ENCODE results near the gene USP25.

USP25 gene, protein sequence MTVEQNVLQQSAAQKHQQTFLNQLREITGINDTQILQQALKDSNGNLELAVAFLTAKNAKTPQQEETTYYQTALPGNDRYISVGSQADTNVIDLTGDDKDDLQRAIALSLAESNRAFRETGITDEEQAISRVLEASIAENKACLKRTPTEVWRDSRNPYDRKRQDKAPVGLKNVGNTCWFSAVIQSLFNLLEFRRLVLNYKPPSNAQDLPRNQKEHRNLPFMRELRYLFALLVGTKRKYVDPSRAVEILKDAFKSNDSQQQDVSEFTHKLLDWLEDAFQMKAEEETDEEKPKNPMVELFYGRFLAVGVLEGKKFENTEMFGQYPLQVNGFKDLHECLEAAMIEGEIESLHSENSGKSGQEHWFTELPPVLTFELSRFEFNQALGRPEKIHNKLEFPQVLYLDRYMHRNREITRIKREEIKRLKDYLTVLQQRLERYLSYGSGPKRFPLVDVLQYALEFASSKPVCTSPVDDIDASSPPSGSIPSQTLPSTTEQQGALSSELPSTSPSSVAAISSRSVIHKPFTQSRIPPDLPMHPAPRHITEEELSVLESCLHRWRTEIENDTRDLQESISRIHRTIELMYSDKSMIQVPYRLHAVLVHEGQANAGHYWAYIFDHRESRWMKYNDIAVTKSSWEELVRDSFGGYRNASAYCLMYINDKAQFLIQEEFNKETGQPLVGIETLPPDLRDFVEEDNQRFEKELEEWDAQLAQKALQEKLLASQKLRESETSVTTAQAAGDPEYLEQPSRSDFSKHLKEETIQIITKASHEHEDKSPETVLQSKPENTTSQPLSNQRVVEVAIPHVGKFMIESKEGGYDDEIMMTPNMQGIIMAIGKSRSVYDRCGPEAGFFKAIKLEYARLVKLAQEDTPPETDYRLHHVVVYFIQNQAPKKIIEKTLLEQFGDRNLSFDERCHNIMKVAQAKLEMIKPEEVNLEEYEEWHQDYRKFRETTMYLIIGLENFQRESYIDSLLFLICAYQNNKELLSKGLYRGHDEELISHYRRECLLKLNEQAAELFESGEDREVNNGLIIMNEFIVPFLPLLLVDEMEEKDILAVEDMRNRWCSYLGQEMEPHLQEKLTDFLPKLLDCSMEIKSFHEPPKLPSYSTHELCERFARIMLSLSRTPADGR

GRCh38 chr21:15729674-15730483 lies at the start of gene USP25:
Gene USP25 (plus strand): TSS chr21:15729982. CDS start chr21:15730394, 412 bp downstream.
- DNase-seq = no peak

DNA sequence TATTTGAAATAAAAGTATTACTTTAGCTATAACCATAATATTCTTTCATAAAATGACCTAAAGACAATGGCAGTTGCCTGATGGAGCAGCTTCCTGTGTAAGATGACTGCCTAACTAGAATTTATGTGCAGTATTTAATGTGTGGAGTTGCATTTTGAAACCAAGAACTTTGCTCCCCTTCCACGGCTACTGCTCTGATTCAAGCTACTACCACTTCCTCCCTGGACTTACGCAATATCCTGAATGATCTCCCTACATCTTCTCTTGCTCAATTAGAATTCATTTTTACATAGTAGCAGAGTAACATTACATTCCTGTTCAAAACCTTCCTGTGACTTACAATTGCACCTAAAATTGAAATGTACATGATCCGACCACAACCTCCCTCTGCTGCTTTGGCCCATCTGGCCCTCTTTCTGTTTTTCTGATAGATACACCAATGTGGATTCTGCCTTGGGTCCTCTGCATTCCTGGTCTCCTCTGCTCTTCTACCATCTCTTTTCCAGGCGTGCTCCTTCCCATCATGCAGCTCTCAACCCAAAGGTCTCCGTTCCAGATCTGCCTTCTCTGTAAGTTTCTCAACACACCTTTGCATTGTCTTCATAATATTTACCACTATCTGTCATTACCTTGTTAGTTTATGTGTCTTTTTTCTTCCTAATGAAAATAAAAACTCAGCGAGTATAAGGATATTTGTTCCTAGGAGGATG lies 47.4 kb upstream of the USP25 start:
- DNase-seq = no peak

GRCh38 chr21:15682977-15683376 lies 46.8 kb upstream of the USP25 start:
- DNase-seq = no peak

GRCh38 chr21:15686506-15686905 lies 43.3 kb upstream of the USP25 start:
- no peak for DNase-seq

DNA sequence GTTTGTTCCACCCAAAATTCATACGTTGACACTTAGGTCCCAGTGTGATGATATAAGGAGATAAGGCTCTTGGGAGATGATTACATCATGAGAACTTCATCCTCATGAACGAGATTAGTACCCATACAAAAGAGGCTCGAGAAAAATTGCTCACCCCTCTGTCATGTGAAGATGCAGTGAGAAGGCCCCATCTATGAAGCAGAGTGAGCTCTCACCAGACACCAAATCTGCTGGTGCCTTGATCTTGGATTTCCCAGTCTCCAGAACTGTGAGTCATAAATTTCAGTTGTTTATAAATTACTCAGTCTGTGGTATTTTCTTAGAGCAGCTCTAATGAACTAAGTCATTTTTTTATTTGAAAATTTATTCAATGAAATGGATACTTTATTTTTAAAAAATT lies 42.6 kb upstream of the USP25 start:
- DNase-seq = no peak

DNA sequence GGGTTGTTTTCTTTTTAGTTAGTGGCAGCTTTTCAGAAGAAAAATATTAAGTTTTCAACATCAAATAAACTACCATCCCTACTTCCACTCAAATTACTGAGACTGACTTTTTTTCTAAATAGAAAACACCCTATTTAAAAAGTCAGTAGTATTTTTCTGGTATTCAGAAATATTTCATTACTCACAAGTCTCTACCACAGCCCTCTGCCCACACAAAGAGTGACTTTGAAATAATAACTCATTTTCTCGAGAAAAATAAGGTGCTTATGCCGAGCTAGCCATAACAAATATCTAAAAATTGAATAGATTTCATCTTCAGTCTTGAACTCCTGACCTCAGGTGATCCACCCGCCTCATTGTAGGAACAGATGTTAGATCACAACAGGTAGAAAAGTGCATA lies 41.8 kb upstream of the USP25 start:
- no peak for DNase-seq

DNA sequence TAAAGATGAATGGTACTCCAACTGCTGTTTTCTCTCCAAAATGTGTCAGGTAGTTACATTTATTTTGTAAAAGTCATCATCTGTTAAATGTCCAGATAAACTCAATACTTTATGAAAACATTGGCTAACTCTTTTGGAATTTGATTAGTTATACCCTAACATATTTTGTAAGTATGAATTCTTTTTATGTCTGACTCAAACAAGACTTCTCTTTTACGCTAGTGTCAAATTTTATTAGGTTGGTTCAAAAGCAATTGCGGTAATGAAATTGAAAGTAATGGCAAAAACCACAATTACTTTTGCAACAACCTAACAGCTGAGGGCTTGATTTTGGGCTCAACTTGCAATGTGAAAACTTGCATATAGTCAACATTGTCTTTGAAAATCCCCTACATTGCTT lies 41.0 kb upstream of the USP25 start:
- no peak for DNase-seq

- DNase-seq = no peak
These were observed 37.1 kb upstream of the USP25 start for GRCh38 chr21:15692711-15693110.

- DNase-seq = no peak
These were observed 34.5 kb upstream of the USP25 start for GRCh38 chr21:15695241-15695640.

DNA sequence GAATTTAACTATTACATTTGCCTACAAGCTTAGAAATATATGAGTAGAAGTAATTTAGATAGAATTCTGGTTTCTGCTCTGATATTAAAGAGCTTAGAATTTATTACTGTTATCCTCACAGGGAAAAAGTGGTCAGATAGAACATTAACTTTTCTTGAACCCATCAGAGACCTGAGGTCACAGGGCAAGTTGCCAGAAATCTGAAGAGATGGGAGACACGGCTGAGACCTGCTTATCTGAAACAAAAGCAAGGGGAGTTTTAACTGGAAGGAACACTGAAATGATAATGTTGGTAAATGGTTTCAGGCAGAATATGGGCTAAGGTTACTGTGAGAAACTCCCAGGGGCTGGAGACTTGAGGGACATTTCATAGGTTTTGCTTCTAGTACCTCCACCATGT lies 28.0 kb upstream of the USP25 start:
- no peak for DNase-seq

DNA sequence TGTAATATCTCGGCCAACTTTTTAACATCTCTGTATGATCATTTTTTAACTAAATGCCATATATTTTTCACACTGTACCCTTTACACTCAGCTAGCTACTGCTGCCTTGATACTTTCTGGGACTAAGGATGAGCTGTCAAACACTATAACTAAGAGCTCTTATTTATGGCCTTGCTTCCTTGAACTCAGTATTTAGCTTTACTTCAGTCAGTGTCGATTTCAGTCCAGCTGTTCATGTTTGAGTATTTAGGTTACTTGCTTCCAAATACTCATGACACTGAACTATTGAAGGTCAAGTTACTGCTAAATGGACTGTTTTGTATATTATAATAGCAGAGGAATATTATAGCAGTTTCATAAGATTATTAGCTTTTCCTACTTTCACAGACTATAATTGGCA lies 25.9 kb upstream of the USP25 start:
- no peak for DNase-seq

DNA sequence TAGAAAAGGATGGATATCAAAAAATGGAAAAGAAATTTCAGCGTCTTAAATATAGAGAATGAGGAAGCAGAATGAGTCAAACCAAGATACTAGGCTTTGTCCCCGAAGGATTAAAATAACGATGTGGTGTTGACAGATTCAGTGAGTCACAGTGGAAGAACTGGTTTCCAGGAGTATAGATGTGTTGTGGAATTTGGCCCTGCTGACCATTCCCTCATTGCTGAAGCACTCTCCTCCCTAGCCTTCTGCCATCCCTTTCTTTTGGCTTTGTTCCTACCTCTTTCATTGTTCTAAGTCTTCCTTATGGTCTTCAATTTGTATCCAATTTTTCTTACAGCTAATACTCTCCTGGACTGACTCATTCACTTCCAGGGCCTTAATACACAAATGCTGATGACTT lies 23.1 kb upstream of the USP25 start:
- DNase-seq = no peak

DNA sequence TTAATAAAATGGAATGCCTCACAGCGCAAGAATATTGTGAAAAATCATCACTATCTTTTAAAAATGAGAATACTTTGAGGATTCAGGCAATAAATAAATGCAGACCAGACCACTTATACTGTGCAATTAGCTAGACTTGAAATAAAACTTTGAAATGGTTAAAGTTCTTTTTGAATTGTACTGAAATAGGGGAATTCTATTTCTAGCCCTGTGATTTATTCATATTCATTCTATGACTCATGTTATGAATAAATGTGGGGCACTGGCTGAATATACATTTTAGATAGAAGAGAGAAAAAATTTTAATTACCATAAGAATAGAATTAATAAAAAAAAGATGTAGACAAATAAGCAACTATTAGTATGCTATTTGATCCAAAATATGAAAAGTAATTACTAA lies 16.4 kb upstream of the USP25 start:
- no peak for DNase-seq

DNA sequence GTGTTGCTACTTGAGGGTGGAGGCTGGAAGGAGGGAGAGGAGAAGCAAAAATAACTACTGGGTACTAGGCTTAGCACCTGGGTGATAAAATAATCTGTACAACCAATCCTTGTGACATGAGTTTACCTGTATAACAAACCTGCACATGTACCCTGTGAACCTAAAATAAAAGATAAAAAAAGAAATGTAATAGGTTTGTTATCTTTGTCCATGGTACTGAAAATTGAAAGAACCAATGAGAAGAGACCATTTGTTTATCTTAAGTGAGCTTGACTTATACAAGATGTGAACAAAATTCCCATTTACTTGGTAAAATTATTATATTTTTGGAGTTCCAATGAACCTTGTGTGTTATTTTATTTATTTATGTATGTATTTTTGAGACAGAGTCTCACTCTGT lies 11.1 kb upstream of the USP25 start:
- DNase-seq = no peak

DNA sequence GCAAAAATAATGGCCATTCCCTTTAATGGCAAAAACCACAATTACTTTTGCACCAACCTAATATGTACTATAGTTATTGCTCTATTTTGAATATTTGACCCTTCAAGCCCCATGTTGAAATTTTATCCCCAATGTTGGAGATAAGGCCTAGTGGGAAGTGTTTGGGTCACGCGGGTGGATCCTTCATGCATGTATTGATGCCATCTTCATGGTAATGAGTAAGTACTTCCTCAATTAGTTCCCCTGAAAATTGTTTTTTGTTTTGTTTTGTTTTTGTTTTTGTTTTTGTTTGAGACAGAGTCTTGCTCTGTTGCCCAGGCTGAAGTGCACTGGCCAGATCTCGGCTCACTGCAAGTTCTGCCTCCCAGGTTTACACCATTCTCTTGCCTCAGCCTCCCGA lies 9.8 kb upstream of the USP25 start:
- DNase-seq = no peak

- no peak for DNase-seq
These were observed 7.0 kb upstream of the USP25 start for GRCh38 chr21:15722591-15723324.

- no peak for DNase-seq
These were observed 3.8 kb upstream of the USP25 start for GRCh38 chr21:15725949-15726348.

DNA sequence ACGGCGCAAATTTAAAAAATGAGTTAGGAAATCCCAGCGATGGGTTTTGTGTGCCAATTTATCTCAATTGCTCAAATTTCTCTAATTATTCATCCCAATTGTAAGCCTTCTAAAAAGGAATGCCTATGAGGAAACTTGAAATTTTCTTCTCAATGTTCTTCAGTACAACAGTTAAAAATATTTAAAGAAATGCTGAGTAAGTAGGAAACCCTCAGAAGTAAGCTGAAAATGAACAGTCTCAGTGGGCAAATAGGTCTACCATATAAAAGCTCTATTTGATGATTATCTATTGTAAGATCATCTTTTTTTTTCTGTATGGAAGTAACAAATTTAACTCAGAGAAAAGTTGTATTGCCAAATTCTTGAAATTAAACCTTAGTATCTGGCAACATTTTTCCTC lies 1.7 kb upstream of the USP25 start:
- no peak for DNase-seq

- no peak for DNase-seq
These were observed 472 bp upstream of the USP25 start for GRCh38 chr21:15729346-15729673.

DNA sequence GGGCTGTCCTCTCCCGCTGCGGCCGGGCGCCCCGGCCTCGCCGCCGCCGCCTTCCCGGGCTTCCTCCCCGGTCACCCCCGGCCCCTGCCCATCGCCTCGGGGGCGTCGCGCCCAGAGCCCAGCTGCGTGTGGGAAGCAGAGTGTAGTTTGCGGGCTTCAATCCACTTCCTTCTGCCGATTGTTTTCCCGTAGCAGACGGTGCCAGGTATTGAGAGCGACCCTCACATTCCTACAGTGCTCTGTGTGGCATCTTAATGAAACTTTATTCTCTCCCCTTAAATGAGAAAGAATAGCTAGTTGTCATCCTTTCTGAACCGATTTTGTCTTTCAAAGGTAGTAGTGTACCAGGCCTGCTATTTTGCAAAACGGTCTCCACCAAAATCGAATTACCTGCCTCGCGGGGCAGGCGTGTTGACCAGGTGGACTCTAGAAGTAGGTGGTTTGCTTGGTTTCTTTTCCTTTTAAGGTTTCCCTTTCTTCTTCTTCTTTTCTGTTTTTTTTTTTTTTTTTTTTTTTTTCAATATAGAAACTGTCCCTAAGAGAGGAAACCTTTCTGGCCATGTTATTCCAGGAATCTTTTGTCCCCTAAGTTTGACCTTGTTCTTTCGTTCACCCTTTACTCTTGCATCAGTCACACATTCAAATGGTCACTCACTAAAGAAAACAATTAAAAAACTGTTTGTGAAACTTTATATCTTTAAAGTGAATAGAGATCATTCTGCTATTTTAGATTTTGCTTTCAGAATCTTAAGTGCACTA lies 881 bp downstream of the USP25 start:
- DNase-seq = no peak

DNA sequence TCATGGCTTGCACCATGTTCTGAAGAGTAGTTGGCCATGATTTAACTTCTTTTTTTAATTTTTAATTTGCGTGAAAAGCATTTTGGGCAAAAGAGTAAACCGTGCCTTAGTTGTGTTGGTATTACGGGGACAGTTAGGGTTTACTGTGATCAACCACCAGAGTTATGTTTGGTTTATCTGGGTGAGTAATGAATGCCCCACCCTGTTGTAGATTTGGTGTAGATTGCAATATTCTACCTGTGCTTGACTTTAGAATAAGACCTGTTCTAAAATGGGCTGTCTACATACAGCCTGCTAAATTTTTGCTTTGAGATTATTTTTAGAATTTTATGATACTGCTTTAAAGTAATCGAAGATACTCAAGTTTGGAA lies 1.4 kb downstream of the USP25 start:
- no peak for DNase-seq
